SK-N-SH (cell line): Measurements from ENCODE around the gene CYP1B1. TPM values are rescaled to one million over a fixed set of nuclear protein-coding genes. Genes with fewer than 3 reads are reported as not detected.
A peak's percentile ranks its signal among the peaks of the same experiment; 100 is the strongest.

Experiments
- CTCF ChIA-PET: fragments of 300-600, 350-600 bp; formaldehyde crosslinking; extraction: SDS; loops from one replicate; lab custom pipeline; 2021; lab: Yijun Ruan, JAX
- POLR2A ChIA-PET: fragments of 350-600 bp; sonication (Branson Sonifier 250); formaldehyde crosslinking; extraction: SDS; loops from one replicate; lab custom pipeline; 2020; ENCODE audit warnings: antibody characterized with exemption, inconsistent platforms; lab: Yijun Ruan, JAX
- DNase-seq: peaks from one replicate; pipeline ENCODE4 v3.0.0; 2012
- H2AFZ ChIP-seq: fragments of 200-600 bp; sonication (generic); 2 replicates; pipeline ENCODE4 v1.8.1; 2016; ENCODE audit warnings: antibody characterized with exemption, mild to moderate bottlenecking, low read depth
- H3F3A ChIP-seq: fragments of 200-600 bp; sonication (generic); replicated peaks from 2 replicates; pipeline ENCODE3; 2016; ENCODE audit warnings: antibody characterized with exemption, mild to moderate bottlenecking; ENCODE audit not compliant: insufficient read depth
- H3K27ac ChIP-seq, 2 experiments: fragments of 200-500 bp in 1 of 2; fragments of 200-600 bp in 1 of 2; sonication (Bioruptor generic) in 1 of 2; sonication (generic), shearing (Covaris generic) in 1 of 2; 2 replicates each; pipeline versions ENCODE4 v1.5.1 to v1.6.1; 2014 to 2016; ENCODE audit warnings: low read depth in 2 of 2, inconsistent platforms in 1 of 2, low read length in 1 of 2, mild to moderate bottlenecking in 1 of 2, mixed read lengths in 1 of 2
- H3K27me3 ChIP-seq: fragments of 200-600 bp; sonication (generic), shearing (Covaris generic); 2 replicates; pipeline ENCODE4 v1.6.1; 2016; ENCODE audit warnings: mixed run types; ENCODE audit not compliant: insufficient read depth
- H3K36me3 ChIP-seq, 2 experiments: fragments of 200-500 bp in 1 of 2; fragments of 200-600 bp in 1 of 2; sonication (Bioruptor generic) in 1 of 2; sonication (generic) in 1 of 2; replicated peaks in 1 of 2; 2 replicates each; pipeline versions ENCODE3 to v1.5.1; 2014 to 2016; ENCODE audit warnings: low read length in 1 of 2, mild to moderate bottlenecking in 1 of 2; ENCODE audit not compliant: insufficient read depth in 2 of 2, control insufficient read depth in 1 of 2
- H3K4me1 ChIP-seq, 2 experiments: fragments of 200-500 bp in 1 of 2; fragments of 200-600 bp in 1 of 2; sonication (Bioruptor generic) in 1 of 2; sonication (generic), shearing (Covaris generic) in 1 of 2; 2 replicates each; pipeline versions ENCODE4 v1.5.1 to v1.6.1; 2014 to 2016; ENCODE audit warnings: low read depth in 1 of 2, low read length in 1 of 2, mixed run types in 1 of 2; ENCODE audit not compliant: insufficient read depth in 2 of 2, control insufficient read depth in 1 of 2
- H3K4me2 ChIP-seq: fragments of 200-600 bp; sonication (generic), shearing (Covaris generic); 2 replicates; pipeline ENCODE4 v1.6.1; 2017; ENCODE audit warnings: mixed run types
- H3K4me3 ChIP-seq, 2 experiments: fragments of 200-500 bp in 1 of 2; fragments of 200-600 bp in 1 of 2; sonication (Bioruptor generic) in 1 of 2; sonication (generic), shearing (Covaris generic) in 1 of 2; 2 replicates each; pipeline versions ENCODE4 v1.5.1 to v1.8.1; 2014 to 2016; ENCODE audit warnings: low read depth in 2 of 2, inconsistent platforms in 1 of 2, low read length in 1 of 2, mild to moderate bottlenecking in 1 of 2, mixed read lengths in 1 of 2, moderate library complexity in 1 of 2
- H3K79me2 ChIP-seq: fragments of 200-600 bp; sonication (generic); 2 replicates; pipeline ENCODE4 v1.8.1; 2017; ENCODE audit warnings: mild to moderate bottlenecking; ENCODE audit not compliant: insufficient read depth
- H3K9ac ChIP-seq: fragments of 200-600 bp; sonication (generic); 2 replicates; pipeline ENCODE4 v1.6.1; 2017; ENCODE audit warnings: mixed run types
- H3K9me2 ChIP-seq: fragments of 200-600 bp; sonication (generic); 2 replicates; pipeline ENCODE4 v1.6.1; 2017; ENCODE audit warnings: mixed run types
- H3K9me3 ChIP-seq: fragments of 200-600 bp; sonication (generic); 2 replicates; pipeline ENCODE4 v1.6.1; 2017; ENCODE audit warnings: mixed run types, mild to moderate bottlenecking, moderate library complexity
- H4K20me1 ChIP-seq: fragments of 200-600 bp; sonication (generic); 2 replicates; pipeline ENCODE4 v1.6.1; 2017; ENCODE audit warnings: mild to moderate bottlenecking, mixed run types; ENCODE audit not compliant: insufficient read depth
- ELF1 ChIP-seq: IDR thresholded peaks from 2 replicates; pipeline ENCODE4 v1.4.0; 2012
- EZH2phosphoT487 ChIP-seq: fragments of 200-600 bp; sonication (generic); IDR thresholded peaks from 2 replicates; pipeline ENCODE4 v1.6.1; 2017; ENCODE audit warnings: low read depth, mixed run types, mild to moderate bottlenecking, antibody characterized with exemption, moderate library complexity, borderline replicate concordance
- FOXM1 ChIP-seq: IDR thresholded peaks from 2 replicates; pipeline ENCODE4 v1.4.0; 2012; ENCODE audit warnings: low read depth, mild to moderate bottlenecking
- GATA2 ChIP-seq: sonication (generic); formaldehyde crosslinking; IDR thresholded peaks from 2 replicates; pipeline ENCODE4 v1.5.0; 2020; ENCODE audit warnings: mild to moderate bottlenecking, missing genetic modification reagents
- JUND ChIP-seq: IDR thresholded peaks from 2 replicates; pipeline ENCODE4 v1.4.0; 2012
- MAX ChIP-seq: IDR thresholded peaks from 2 replicates; pipeline ENCODE4 v1.4.0; 2012; ENCODE audit warnings: low read depth
- MEF2A ChIP-seq: IDR thresholded peaks from 2 replicates; pipeline ENCODE4 v1.4.0; 2012; ENCODE audit warnings: low read depth, borderline replicate concordance
- NFIC ChIP-seq: IDR thresholded peaks from 2 replicates; pipeline ENCODE4 v1.4.0; 2012; ENCODE audit warnings: borderline replicate concordance
- NRF1 ChIP-seq: IDR thresholded peaks from 2 replicates; pipeline ENCODE4 v1.6.1; 2012; ENCODE audit warnings: low read depth, mild to moderate bottlenecking, low read length
- PBX3 ChIP-seq: IDR thresholded peaks from 2 replicates; pipeline ENCODE4; 2012
- POLR2AphosphoS5 ChIP-seq: IDR thresholded peaks from 2 replicates; pipeline ENCODE4 v1.6.1; 2012; ENCODE audit warnings: low read depth, low read length
- RAD21 ChIP-seq: IDR thresholded peaks from 2 replicates; pipeline ENCODE4 v1.6.1; 2012; ENCODE audit warnings: mild to moderate bottlenecking, low read length
- RCOR1 ChIP-seq: fragments of 150-350 bp; IDR thresholded peaks from 2 replicates; pipeline ENCODE4 v1.6.1; 2017; ENCODE audit warnings: antibody characterized with exemption, low read length
- REST ChIP-seq: IDR thresholded peaks from 2 replicates; pipeline ENCODE4 v1.6.1; 2012; ENCODE audit warnings: mild to moderate bottlenecking, low read depth, low read length, moderate library complexity
- RFX5 ChIP-seq: IDR thresholded peaks from 2 replicates; pipeline ENCODE4 v1.6.1; 2012; ENCODE audit warnings: mild to moderate bottlenecking, improper control_type of control experiment, low read length
- SIN3A ChIP-seq: IDR thresholded peaks from 2 replicates; pipeline ENCODE4 v1.6.1; 2012; ENCODE audit warnings: low read depth, mild to moderate bottlenecking, low read length, moderate library complexity, borderline replicate concordance
- SMC3 ChIP-seq: IDR thresholded peaks from 2 replicates; pipeline ENCODE4 v1.6.1; 2012; ENCODE audit warnings: low read depth, low read length, improper control_type of control experiment
- TAF1 ChIP-seq: IDR thresholded peaks from 2 replicates; pipeline ENCODE4 v1.6.1; 2012; ENCODE audit warnings: low read depth, mild to moderate bottlenecking, low read length, moderate library complexity, borderline replicate concordance
- TCF12 ChIP-seq: IDR thresholded peaks from 2 replicates; pipeline ENCODE4 v1.4.0; 2012
- YY1 ChIP-seq: IDR thresholded peaks from 2 replicates; pipeline ENCODE4 v1.4.0; 2012; ENCODE audit warnings: low read depth, mild to moderate bottlenecking
- WGBS: methylation state at CpG from one replicate; pipeline ENCODE4 v1.1.6; 2017; ENCODE audit warnings: low lambda C conversion rate; 5-methylcytosine and 5-hydroxymethylcytosine counted together
- polyA plus RNA-seq, 3 experiments: library from polyadenylated mRNA; depleted of rRNA; stranded (reverse); fragments of >200 nt; gene quantifications; 2 replicates each; pipeline ENCODE4 v1.2.3, GENCODE V29; 2012

The CYP1B1 gene
- polyA plus RNA-seq, 1 of the 3 experiments (the other 2 are of a cell fraction), result 0.20 TPM

GRCh38 chr2:38026846-38027245 is 49.1 kb downstream of the CYP1B1 start:
- DNase-seq, result no peak
- Histone ChIP-seq H3F3A (no peaks in the 10 kb centered on the region), H3K36me3 (no peaks in the 10 kb centered on the region), H3K27ac (peak overlapping the region in 1 of 2 experiments; percentile 50; a peak in 2 of 4 replicates), H3K4me2 (no peak overlapping the region), H3K9me3 (0 out of 2 replicates have a peak, but pooled peaks cover 4% of the 10 kb centered on the region), H3K4me1 (peaks cover 0 to 3% of the 10 kb centered on the region in 2 experiments; a peak in 2 of 4 replicates), H3K9me2 (no peaks in the 10 kb centered on the region), H3K79me2 (no peaks in the 10 kb centered on the region), H2AFZ (no peak overlapping the region), H4K20me1 (no peaks in the 10 kb centered on the region), H3K27me3 (no peaks in the 10 kb centered on the region), H3K9ac (no peak overlapping the region), H3K4me3 (no peak overlapping the region)
- WGBS, result 59% methylated on average over 2 of the region's 2 CpGs
- TF ChIP-seq RCOR1 (no peak), FOXM1 (no peak), PBX3 (no peak), RFX5 (no peak), POLR2AphosphoS5 (no peak), TAF1 (no peak), MAX (no peak), GATA2 (CRISPR knock-in tag) (no peak), MEF2A (no peak), JUND (no peak)
- CTCF ChIA-PET, result interaction anchor here (2.2 kb wide), 1 partner anchor 50 kb away, joined by 10 read pairs; the partner anchor contains the start of gene CYP1B1
- POLR2A ChIA-PET, result interaction anchor here (1.4 kb wide), 1 partner anchor 49 kb away, joined by 3 read pairs; the partner anchor contains the start of gene CYP1B1

- POLR2A ChIA-PET, result no interaction called here
- Histone ChIP-seq H3K4me3 (no peak overlapping the region), H3K4me2 (no peak overlapping the region), H3K9me2 (no peaks in the 10 kb centered on the region), H3K27me3 (no peaks in the 10 kb centered on the region), H2AFZ (no peak overlapping the region), H3K27ac (no peak overlapping the region), H3K4me1 (no peaks in the 10 kb centered on the region), H3K36me3 (peaks cover 0 to 16% of the 10 kb centered on the region in 2 experiments), H3K79me2 (no peaks in the 10 kb centered on the region), H3K9me3 (0 out of 2 replicates have a peak, but pooled peaks cover 4% of the 10 kb centered on the region), H3K9ac (no peak overlapping the region), H4K20me1 (no peaks in the 10 kb centered on the region), H3F3A (no peaks in the 10 kb centered on the region)
- CTCF ChIA-PET, result interaction anchor here (0.7 to 1.4 kb wide), 3 partner anchors 9 to 39 kb away, joined by 3 read pairs; no protein-coding TSS in a partner anchor
- 87% methylated on average over 9 of the region's 9 CpGs for WGBS
- TF ChIP-seq TCF12 (no peak), JUND (no peak), REST (no peak), NFIC (no peak), ELF1 (no peak), PBX3 (no peak), RCOR1 (no peak), MAX (no peak), RAD21 (no peak), RFX5 (no peak), SMC3 (no peak), SIN3A (no peak), YY1 (no peak), EZH2phosphoT487 (no peak), MEF2A (no peak), NRF1 (no peak)
- DNase-seq, result no peak
Measured at GRCh38 chr2:38021589-38021988, 54.4 kb downstream of the CYP1B1 start.
